Measurements from ENCODE around the gene TYROBP. TPM values are rescaled to one million over a fixed set of nuclear protein-coding genes. Genes with fewer than 3 reads are reported as not detected.

TYROBP gene
- total and polyA plus RNA-seq, 10 donors: 281 to 747 (median 383) TPM

DNA sequence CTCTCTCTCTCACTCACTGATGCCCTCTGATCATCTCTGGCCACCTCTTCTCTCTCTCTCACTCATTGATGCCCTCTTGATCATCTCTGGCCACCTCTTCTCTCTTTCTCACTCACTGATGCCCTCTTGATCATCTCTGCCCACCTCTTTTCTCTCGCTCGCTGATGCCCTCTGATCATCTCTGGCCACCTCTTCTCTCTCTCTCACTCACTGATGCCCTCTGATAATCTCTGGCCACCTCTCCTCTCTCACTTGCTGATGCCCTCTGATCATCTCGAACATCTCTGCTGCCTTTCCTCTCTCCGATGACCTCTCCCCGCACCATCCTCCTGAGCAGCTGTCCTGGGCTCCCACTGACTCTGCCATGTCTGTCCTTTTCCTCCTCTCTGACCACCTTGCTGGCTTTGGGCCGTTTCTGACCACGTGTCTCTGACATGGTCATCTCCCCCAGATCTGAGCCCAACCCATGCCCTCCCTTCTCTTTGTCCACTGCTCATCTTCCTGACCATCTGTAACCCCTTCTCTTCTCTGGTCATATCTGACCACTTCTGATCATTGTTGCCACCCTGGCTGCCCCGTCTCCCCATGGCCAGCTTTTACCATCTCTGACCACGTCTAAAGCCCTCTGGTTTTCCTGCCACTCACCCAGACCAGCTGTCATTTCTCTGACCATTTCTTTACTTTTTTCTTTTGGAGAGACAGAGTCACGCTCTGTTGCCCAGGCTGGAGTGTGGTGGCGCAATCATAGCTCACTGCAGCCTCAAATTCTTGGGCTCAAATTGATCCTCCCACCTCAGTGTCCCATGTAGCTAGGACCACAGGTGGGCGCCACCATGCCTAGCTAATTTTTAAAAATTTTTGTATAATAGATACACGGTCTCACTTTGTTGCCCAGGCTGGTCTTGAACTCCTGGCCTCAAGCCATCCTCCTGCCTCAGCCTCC is 30.5 kb upstream of the TYROBP start:
- 77 to 87% (median 79%) methylated on average over 13 of the region's 13 CpGs for WGBS, 5 donors
- Histone ChIP-seq H3K9me3 (no peaks in the 10 kb centered on the region), H3K36me3 (peaks cover 0 to 49% (median 18%) of the 10 kb centered on the region in 6 donors), H3K4me1 (peaks cover 9 to 46% (median 29%) of the 10 kb centered on the region in 6 donors), H3K27ac (no peak overlapping the region), H3K4me3 (peak overlapping the region in 3 of 8 donors; percentile 49 to 81 (median 66)), H3K27me3 (replicated peaks in 1 of 7) (peaks cover 0 to 30% (median 0%) of the 10 kb centered on the region in 7 donors)
- DNase-seq: no peak
- intact Hi-C loops (cut with DNase I; ENCODE audit: low total_unique reads): no loop called here
- TF ChIP-seq POLR2A (IDR thresholded peaks at IDR 0.05) (no peak), POLR2AphosphoS5 (IDR thresholded peaks at IDR 0.05) (no peak)
- TF ChIP-seq, protein P1, sequence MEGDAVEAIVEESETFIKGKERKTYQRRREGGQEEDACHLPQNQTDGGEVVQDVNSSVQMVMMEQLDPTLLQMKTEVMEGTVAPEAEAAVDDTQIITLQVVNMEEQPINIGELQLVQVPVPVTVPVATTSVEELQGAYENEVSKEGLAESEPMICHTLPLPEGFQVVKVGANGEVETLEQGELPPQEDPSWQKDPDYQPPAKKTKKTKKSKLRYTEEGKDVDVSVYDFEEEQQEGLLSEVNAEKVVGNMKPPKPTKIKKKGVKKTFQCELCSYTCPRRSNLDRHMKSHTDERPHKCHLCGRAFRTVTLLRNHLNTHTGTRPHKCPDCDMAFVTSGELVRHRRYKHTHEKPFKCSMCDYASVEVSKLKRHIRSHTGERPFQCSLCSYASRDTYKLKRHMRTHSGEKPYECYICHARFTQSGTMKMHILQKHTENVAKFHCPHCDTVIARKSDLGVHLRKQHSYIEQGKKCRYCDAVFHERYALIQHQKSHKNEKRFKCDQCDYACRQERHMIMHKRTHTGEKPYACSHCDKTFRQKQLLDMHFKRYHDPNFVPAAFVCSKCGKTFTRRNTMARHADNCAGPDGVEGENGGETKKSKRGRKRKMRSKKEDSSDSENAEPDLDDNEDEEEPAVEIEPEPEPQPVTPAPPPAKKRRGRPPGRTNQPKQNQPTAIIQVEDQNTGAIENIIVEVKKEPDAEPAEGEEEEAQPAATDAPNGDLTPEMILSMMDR (IDR thresholded peaks at IDR 0.05 in 8 of 11, conservative IDR thresholded peaks at IDR 0.05 in 3 of 11): no peak

DNA sequence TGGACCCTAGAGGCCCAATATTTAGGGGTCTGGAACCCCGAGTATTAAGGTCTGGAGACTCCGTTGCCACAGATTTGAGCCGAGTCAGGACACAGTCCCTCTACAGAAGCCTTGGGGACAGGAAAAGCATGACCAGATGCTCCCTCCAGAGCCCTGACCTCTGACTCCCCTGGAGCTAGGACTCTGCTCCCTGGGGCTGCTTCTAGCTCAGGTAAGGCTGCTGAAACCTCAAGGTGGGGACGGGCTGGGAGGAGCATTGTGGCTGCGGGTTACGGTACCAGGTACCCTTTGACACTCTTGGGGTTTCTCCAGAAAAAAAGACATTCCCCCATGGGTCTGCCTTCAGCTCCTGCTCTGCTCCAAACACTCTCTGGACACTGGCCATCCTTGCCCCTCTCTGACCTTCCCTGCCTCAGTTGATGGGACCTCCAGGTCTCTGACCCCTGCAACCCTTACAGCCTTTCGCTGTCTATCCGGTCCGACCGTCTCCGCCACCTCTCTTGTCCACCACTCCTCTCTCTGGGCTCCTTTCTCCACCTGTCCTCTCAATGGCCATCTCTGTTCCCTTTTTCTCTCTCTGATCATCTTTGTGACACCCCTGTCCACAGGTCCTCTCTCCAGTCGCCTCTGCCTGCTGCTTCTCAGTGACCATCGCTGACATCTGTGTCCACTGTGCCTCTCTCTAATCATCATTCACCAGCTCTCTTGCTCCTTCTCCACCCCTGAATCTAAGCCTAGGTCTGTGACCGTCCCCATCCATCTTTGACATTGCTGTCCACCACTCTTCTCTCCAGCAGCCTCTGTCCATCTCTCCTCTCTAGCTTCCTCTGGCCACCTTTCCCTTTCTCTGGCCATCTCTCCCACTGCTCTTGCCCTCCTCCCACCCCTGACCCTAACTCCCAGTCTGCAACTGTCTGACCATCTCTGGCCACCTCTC is 29.5 kb upstream of the TYROBP start:
- H3K4me1 ChIP-seq: peaks cover 9 to 46% (median 29%) of the 10 kb centered on the region in 6 donors
- WGBS, 5 donors: 55 to 74% (median 69%) methylated on average over 14 of the region's 14 CpGs
- H3K27me3 ChIP-seq (replicated peaks in 1 of 7): peaks cover 0 to 30% (median 0%) of the 10 kb centered on the region in 7 donors
- no peaks in the 10 kb centered on the region for H3K9me3 ChIP-seq
- peaks cover 0 to 40% (median 18%) of the 10 kb centered on the region in 6 donors for H3K36me3 ChIP-seq
- intact Hi-C loops (cut with DNase I; ENCODE audit: low total_unique reads): no loop called here
- TF ChIP-seq POLR2A (IDR thresholded peaks at IDR 0.05) (no peak), POLR2AphosphoS5 (IDR thresholded peaks at IDR 0.05) (no peak)
- TF ChIP-seq, protein P1 (IDR thresholded peaks at IDR 0.05 in 8 of 11, conservative IDR thresholded peaks at IDR 0.05 in 3 of 11): no peak
- DNase-seq: no peak
- peak overlapping the region in 7 of 8 donors; percentile 39 to 81 (median 49) for H3K4me3 ChIP-seq
- H3K27ac ChIP-seq: peak overlapping the region in 7 of 8 donors; percentile 33 to 89 (median 76)

DNA sequence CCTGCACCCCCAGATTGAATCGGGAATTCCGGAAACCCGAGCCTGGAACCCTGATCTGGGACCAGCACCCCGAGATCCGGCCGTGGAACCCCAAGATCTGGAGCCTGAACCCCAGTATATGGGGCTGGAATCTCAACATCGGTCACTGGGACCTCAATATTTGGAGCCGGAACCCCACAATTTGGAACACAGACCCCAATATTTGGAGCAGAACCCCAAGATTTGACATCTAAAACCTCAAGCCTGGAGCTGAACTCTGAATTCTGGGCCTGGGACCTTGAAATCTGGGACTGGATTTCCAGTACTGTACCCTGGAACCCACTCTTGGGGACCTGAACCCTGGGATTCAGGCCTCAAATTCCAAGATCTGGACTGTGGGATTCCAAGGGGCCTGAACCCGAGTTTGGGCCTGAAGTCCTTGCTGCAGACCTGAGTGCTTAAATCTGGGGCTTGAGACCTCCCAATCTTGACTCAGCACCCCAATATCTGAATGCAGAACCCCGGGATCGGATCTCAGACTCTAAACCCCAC is 28.7 kb upstream of the TYROBP start:
- H3K27ac ChIP-seq: peak overlapping the region; percentile 15 to 89 (median 72)
- H3K9me3 ChIP-seq: no peaks in the 10 kb centered on the region
- H3K4me3 ChIP-seq: peak overlapping the region; percentile 31 to 81 (median 46)
- no peak for DNase-seq
- H3K36me3 ChIP-seq: peaks cover 0 to 32% (median 16%) of the 10 kb centered on the region in 6 donors
- H3K4me1 ChIP-seq: peaks cover 9 to 50% (median 33%) of the 10 kb centered on the region in 6 donors
- peaks cover 0 to 30% (median 0%) of the 10 kb centered on the region in 7 donors for H3K27me3 ChIP-seq (replicated peaks in 1 of 7)
- intact Hi-C loops (cut with DNase I; ENCODE audit: low total_unique reads): no loop called here
- TF ChIP-seq POLR2A (IDR thresholded peaks at IDR 0.05) (no peak), POLR2AphosphoS5 (IDR thresholded peaks at IDR 0.05) (no peak)
- TF ChIP-seq, protein P1 (IDR thresholded peaks at IDR 0.05 in 8 of 11, conservative IDR thresholded peaks at IDR 0.05 in 3 of 11): no peak
- 17 to 33% (median 31%) methylated on average over 8 to 11 of the region's 11 CpGs for WGBS, 5 donors

All from spleen (tissue), 11 donors.